Stimulated activated CD4-positive, alpha-beta T cell treated with anti-CD3 and anti-CD28 coated beads, Interleukin-1b, Interleukin-23, amount 100 ng/mL, for 4 hours (primary cell): ENCODE results near the gene RPL12.

ENCODE experiments used
- DNase-seq, 2 donors: peaks; one replicate each; pipeline ENCODE4 v3.0.0-alpha.2; 2020; ENCODE audit warnings: low read depth in 2 of 2

Gene RPL12

GRCh38 chr9:127404631-127405030 lies 46.6 kb downstream of the RPL12 start:
- no peak for DNase-seq

DNA sequence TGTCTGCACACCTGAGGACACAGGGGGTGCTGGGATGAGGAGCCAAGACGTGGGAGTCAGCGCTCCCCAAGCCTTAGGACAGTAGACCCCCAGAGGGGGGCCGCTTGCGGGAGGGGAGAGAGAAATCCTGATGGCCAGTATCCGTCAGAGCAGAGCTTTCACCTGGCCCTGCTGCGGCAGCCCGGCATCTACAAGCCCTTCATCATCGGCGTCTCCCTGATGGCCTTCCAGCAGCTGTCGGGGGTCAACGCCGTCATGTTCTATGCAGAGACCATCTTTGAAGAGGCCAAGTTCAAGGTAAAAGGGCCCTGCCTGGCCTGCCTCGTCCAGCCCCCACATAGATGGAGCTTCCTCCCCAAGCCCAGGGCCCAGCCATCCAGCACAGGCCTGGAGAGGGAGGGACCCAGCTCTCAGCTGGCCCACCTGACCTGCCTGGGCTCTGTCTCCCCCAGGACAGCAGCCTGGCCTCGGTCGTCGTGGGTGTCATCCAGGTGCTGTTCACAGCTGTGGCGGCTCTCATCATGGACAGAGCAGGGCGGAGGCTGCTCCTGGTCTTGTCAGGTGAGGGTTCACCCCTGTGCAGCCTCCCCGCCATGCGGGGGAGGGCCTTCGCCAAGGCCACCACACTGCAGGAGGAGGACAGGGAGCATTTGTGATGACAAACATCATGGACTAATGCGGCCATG lies 47.6 kb downstream of the RPL12 start:
- DNase-seq = no peak

DNA sequence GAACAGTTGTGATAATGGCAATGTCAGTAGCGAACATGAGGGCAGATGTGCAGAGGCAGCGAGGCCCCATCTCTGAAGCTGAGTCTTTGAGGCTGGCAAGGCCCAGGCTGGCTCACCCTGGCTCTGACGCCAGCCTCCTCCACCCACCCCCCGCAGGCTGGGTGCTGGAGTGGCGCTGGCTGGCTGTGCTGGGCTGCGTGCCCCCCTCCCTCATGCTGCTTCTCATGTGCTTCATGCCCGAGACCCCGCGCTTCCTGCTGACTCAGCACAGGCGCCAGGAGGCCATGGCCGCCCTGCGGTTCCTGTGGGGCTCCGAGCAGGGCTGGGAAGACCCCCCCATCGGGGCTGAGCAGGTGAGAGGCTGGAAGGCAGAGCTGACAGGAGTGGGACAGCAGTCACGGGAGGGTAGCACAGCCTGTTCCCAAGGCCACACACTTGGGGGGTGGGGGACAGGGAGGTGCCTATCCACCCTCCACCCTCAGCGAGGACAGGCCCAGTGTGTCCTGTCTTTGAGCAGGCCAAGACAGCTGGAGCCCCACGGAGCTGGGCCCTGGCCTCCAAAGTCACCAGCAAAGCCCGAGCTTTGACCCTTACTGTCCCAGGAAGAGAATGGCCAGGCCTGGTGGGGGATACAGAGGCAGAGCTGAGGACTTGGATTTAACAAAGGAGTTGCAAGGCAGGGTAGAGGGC lies 48.7 kb downstream of the RPL12 start:
- no peak for DNase-seq

- no peak for DNase-seq
These were observed 51.4 kb downstream of the RPL12 start for GRCh38 chr9:127399736-127400269.

GRCh38 chr9:127398715-127399400 lies 52.3 kb downstream of the RPL12 start:
- DNase-seq = no peak

DNA sequence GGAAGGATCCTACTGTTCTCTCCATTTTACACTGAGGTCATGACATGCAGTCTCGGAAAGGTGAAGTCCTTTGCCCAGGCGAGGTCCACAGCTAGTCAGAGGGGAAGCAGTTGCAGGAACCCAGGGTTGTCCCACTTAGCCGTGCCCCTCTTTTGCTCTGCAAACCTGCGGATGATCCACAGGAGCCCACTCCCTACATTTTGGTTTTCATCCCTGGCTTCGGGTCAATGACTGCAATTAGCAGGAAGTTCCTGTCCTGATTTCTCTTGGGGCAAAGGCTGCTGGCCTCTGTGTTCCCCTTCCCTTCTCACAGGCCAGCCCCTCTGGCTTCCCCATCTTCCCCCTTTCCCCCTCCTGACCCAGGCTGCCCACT lies 52.9 kb downstream of the RPL12 start:
- DNase-seq = no peak
